RWPE1 (cell line): ENCODE measurements around the gene SHF.
A peak's percentile ranks its signal among the peaks of the same experiment; 100 is the strongest.

Experiments used
- CTCF ChIA-PET: fragments of 350-600 bp; sonication (Branson Sonifier 250); formaldehyde crosslinking; extraction: SDS; loops from one replicate; lab custom pipeline; 2021; lab: Yijun Ruan, JAX
- POLR2A ChIA-PET: fragments of 400-600 bp; formaldehyde crosslinking; extraction: SDS; loops from one replicate; lab custom pipeline; 2020; ENCODE audit warnings: antibody characterized with exemption; ENCODE audit not compliant: low non-redundant PET; lab: Yijun Ruan, JAX
- DNase-seq: peaks from one replicate; pipeline ENCODE4 v3.0.0; 2012; ENCODE audit warnings: low spot score
- H3K27ac ChIP-seq: fragments of 450-650 bp; 2 replicates; pipeline ENCODE4 v1.5.1; 2017
- TF ChIP-seq, protein P1 (sequence below): fragments of 450-650 bp; conservative IDR thresholded peaks from 2 replicates; pipeline ENCODE4 v1.5.1; 2017; ENCODE audit warnings: low read depth, mild to moderate bottlenecking

SHF gene

DNA sequence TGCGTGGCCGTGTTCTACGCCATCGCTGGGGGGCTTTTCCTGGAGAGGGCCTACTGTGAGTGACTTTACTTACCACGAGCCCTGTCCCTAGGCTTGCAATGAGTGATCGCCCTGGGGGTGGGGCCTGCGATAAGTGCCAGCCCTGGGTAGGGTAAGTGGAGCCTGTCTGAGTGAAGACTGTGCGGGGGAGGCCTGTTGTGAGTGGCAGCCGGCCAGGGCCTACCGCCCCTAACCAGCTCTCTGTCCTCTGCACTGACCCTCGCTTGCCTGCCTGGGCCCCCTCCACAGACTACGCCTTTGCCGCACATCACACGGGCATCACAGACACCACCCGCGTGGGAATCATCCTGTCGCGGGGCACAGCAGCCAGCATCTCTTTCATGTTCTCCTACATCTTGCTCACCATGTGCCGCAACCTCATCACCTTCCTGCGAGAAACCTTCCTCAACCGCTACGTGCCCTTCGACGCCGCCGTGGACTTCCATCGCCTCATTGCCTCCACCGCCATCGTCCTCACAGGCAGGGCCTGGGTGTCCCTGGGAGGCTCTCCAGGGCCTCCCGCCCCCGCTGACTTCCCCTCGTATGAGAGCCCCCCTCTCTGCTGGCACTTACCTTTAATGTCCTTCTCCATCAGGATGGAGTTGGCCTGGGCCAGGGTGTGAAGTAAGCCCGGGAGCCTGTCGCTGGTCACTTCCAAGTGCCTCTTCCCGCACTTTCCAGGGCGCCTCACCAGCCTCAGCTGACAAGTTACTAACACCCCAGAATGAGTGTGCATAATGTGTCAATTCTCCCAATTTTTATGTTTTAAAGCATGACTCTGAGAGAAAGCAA, 35.6 kb downstream of the SHF start:
- no peak for DNase-seq
- H3K27ac ChIP-seq, result no peak overlapping the region
- CTCF ChIA-PET, result interaction anchor here (0.5 kb wide), 1 partner anchor 314 kb away, joined by 4 read pairs; no protein-coding TSS in a partner anchor
- POLR2A ChIA-PET, result no interaction called here
- TF ChIP-seq, protein P1, sequence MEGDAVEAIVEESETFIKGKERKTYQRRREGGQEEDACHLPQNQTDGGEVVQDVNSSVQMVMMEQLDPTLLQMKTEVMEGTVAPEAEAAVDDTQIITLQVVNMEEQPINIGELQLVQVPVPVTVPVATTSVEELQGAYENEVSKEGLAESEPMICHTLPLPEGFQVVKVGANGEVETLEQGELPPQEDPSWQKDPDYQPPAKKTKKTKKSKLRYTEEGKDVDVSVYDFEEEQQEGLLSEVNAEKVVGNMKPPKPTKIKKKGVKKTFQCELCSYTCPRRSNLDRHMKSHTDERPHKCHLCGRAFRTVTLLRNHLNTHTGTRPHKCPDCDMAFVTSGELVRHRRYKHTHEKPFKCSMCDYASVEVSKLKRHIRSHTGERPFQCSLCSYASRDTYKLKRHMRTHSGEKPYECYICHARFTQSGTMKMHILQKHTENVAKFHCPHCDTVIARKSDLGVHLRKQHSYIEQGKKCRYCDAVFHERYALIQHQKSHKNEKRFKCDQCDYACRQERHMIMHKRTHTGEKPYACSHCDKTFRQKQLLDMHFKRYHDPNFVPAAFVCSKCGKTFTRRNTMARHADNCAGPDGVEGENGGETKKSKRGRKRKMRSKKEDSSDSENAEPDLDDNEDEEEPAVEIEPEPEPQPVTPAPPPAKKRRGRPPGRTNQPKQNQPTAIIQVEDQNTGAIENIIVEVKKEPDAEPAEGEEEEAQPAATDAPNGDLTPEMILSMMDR, result no peak

DNA sequence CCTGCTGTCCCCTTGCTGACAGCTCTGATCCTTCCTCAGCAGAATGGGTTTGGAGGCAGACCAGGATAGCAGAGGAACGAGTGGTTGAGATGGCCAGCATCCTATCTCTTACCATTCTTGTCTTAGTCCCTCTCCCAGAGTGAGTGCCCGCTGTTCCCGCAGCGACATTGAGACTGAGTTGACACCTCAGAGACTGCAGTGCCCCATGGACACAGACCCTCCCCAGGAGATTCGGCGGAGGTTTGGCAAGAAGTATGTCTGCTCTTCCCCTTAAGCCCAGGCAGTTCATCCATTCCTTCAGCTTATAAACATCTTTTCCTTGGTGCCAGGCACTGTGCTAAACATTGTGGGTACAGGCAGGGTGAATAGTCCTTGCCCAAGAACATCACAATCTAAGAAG, 36.8 kb downstream of the SHF start:
- H3K27ac ChIP-seq, result peak overlapping the region; percentile 27; the same call in 1 of the 2 replicates
- TF ChIP-seq, protein P1, result no peak
- DNase-seq, result no peak
- POLR2A ChIA-PET, result no interaction called here
- CTCF ChIA-PET, result interaction anchor here (0.5 kb wide), 1 partner anchor 15 kb away, joined by 4 read pairs; no protein-coding TSS in a partner anchor

DNA sequence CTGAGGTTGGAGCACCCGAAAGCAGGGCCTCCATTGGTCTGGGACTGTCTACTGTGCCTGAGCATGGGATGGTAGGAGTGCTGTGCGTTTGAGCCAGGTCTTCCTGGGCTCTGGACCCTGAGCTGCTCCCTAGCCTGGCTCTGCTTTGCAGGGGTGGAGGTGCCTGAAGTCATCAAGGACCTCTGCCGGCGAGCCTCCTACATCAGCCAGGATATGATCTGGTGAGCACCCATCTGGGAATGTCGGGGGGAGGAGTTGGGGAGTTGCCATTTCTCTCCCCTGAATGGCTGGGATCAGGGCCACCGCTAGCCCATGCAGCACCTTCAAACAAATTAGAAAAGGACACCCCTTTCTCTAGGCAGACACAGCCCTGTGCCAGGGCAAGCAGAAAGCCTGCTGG, 37.3 kb downstream of the SHF start:
- ChIA-PET CTCF (no interaction called here), POLR2A (no interaction called here)
- peak overlapping the region; percentile 27; the same call in 1 of the 2 replicates for H3K27ac ChIP-seq
- TF ChIP-seq, protein P1, result no peak
- no peak for DNase-seq

- H3K27ac ChIP-seq, result peak overlapping the region; percentile 60
- no peak for DNase-seq
- POLR2A ChIA-PET, result interaction anchor here (0.5 kb wide), 1 partner anchor 120 kb away, joined by 3 read pairs; no protein-coding TSS in a partner anchor
- CTCF ChIA-PET, result interaction anchor here (1.1 kb wide), 1 partner anchor 13 kb away, joined by 3 read pairs; no protein-coding TSS in a partner anchor
- TF ChIP-seq, protein P1, result no peak
Measured at GRCh38 chr15:45149060-45149459, 38.7 kb downstream of the SHF start.

- peak; percentile 74 for DNase-seq
- TF ChIP-seq, protein P1, result no peak
- POLR2A ChIA-PET, result no interaction called here
- H3K27ac ChIP-seq, result peak overlapping the region; percentile 60
- CTCF ChIA-PET, result interaction anchor here (0.6 to 2.0 kb wide), 3 partner anchors 15 to 30 kb away, joined by 4 to 8 read pairs (median 7); no protein-coding TSS in a partner anchor
Measured at GRCh38 chr15:45148076-45149059, 39.4 kb downstream of the SHF start.

- no peak for DNase-seq
- ChIA-PET CTCF (interaction anchor here (1.0 to 2.5 kb wide), 3 partner anchors 15 to 29 kb away, joined by 7 to 9 read pairs (median 8); no protein-coding TSS in a partner anchor), POLR2A (no interaction called here)
- TF ChIP-seq, protein P1, result no peak
- H3K27ac ChIP-seq, result peak overlapping the region; percentile 60
Measured at GRCh38 chr15:45147606-45148005, 40.2 kb downstream of the SHF start.
